Tibial artery (tissue), 4 donors: Measurements from ENCODE around the gene VAMP5.
"Not testable (repeated sequence)": the region's sequence is repeated elsewhere in the genome, so short reads cannot be mapped to it uniquely, and the experiment has no call there.

Experiments
- DNase-seq, 2 donors: peaks; one replicate each; pipeline ENCODE4 v3.0.0-alpha.2; 2019
- H3K27ac ChIP-seq, 2 donors: fragments of 200-600 bp; sonication (generic) in 1 of 2; 1 replicate in 1 of 2; 2 replicates in 1 of 2; pipeline ENCODE4 v1.5.1; 2018 to 2019; ENCODE audit warnings: mild to moderate bottlenecking in 1 of 2
- H3K27me3 ChIP-seq, 2 donors: fragments of 200-600 bp; sonication (generic) in 1 of 2; one replicate each; pipeline versions ENCODE4 v1.5.1 to v1.6.0; 2016 to 2019
- H3K36me3 ChIP-seq, 3 donors: fragments of 200-600 bp; sonication (generic) in 2 of 3; one replicate each; pipeline ENCODE4 v1.5.1; 2016 to 2019; ENCODE audit warnings: mild to moderate bottlenecking in 2 of 3
- H3K4me1 ChIP-seq, 4 donors: fragments of 200-600 bp; sonication (generic) in 2 of 4; 1 replicate in 3 of 4; 2 replicates in 1 of 4; pipeline ENCODE4 v1.5.1; 2016 to 2019
- H3K4me3 ChIP-seq, 2 donors: fragments of 200-600 bp; sonication (generic) in 1 of 2; 1 replicate in 1 of 2; 2 replicates in 1 of 2; pipeline ENCODE4 v1.5.1; 2018 to 2019; ENCODE audit warnings: mild to moderate bottlenecking in 2 of 2
- H3K9me3 ChIP-seq, 3 donors: fragments of 200-600 bp; sonication (generic) in 1 of 3; one replicate each; pipeline ENCODE4 v1.5.1; 2016 to 2019
- CTCF ChIP-seq, 2 experiments: fragments of 200-600 bp in 1 of 2; fragments of 450-650 bp in 1 of 2; IDR thresholded peaks; one replicate each; pipeline ENCODE4 v1.5.1; 2017 to 2019; ENCODE audit warnings: antibody characterized with exemption in 2 of 2, mild to moderate bottlenecking in 1 of 2, moderate library complexity in 1 of 2
- intact Hi-C: fragments of 100-400 bp; cut with DNase I; formaldehyde crosslinking; loops from one replicate; pipeline ENCODE4 v1.15.0; 2023; ENCODE audit warnings: low total_unique reads

VAMP5 gene

GRCh38 chr2:85554980-85555612 is 29.1 kb upstream of the VAMP5 start:
- no peak for TF ChIP-seq CTCF (IDR thresholded peaks at IDR 0.05)
- intact Hi-C loops = no loop called here
- Histone ChIP-seq H3K36me3 (peaks cover 36 to 82% (median 62%) of the 10 kb centered on the region in 3 donors), H3K4me1 (peaks cover 0 to 15% (median 6%) of the 10 kb centered on the region in 4 donors), H3K9me3 (no peaks in the 10 kb centered on the region), H3K27me3 (no peaks in the 10 kb centered on the region), H3K27ac (no peak overlapping the region), H3K4me3 (no peak overlapping the region)
- DNase-seq = no peak

GRCh38 chr2:85557130-85557529 is 27.1 kb upstream of the VAMP5 start:
- no peak for DNase-seq
- TF ChIP-seq CTCF (IDR thresholded peaks at IDR 0.05) = no peak
- H3K27me3 ChIP-seq = no peaks in the 10 kb centered on the region
- intact Hi-C loops = no loop called here
- no peaks in the 10 kb centered on the region for H3K9me3 ChIP-seq
- H3K4me1 ChIP-seq = peaks cover 0 to 23% (median 17%) of the 10 kb centered on the region in 4 donors
- no peak overlapping the region for H3K27ac ChIP-seq
- peaks cover 20 to 64% (median 44%) of the 10 kb centered on the region in 3 donors for H3K36me3 ChIP-seq
- no peak overlapping the region for H3K4me3 ChIP-seq

GRCh38 chr2:85558160-85558559 is 26.1 kb upstream of the VAMP5 start:
- Histone ChIP-seq H3K27ac (no peak overlapping the region), H3K4me3 (no peak overlapping the region), H3K27me3 (no peaks in the 10 kb centered on the region), H3K36me3 (peaks cover 10 to 53% (median 34%) of the 10 kb centered on the region in 3 donors), H3K4me1 (peaks cover 0 to 25% (median 17%) of the 10 kb centered on the region in 4 donors), H3K9me3 (no peaks in the 10 kb centered on the region)
- intact Hi-C loops = no loop called here
- TF ChIP-seq CTCF (IDR thresholded peaks at IDR 0.05) = no peak
- no peak for DNase-seq

GRCh38 chr2:85560403-85560726 is 23.9 kb upstream of the VAMP5 start:
- peak overlapping the region; percentile 89 to 92 for H3K4me3 ChIP-seq
- intact Hi-C loops = loop anchor here (10.0 kb wide), 1 partner anchor 236 kb away; the partner anchor contains the start of gene TGOLN2
- H3K4me1 ChIP-seq = peaks cover 0 to 25% (median 17%) of the 10 kb centered on the region in 4 donors
- H3K36me3 ChIP-seq = peaks cover 0 to 31% (median 12%) of the 10 kb centered on the region in 3 donors
- H3K9me3 ChIP-seq, H3K27me3 ChIP-seq, DNase-seq: not testable (repeated sequence)
- H3K27ac ChIP-seq = peak overlapping the region; percentile 89 to 90

- Histone ChIP-seq H3K9me3 (no peaks in the 10 kb centered on the region), H3K36me3 (peaks cover 0 to 26% (median 9%) of the 10 kb centered on the region in 3 donors), H3K4me3 (peak overlapping the region; percentile 89 to 92), H3K27ac (peak overlapping the region; percentile 89 to 90), H3K27me3 (no peaks in the 10 kb centered on the region), H3K4me1 (peaks cover 0 to 25% (median 17%) of the 10 kb centered on the region in 4 donors)
- no peak for TF ChIP-seq CTCF (IDR thresholded peaks at IDR 0.05)
- intact Hi-C loops = loop anchor here (10.0 kb wide), 1 partner anchor 236 kb away; the partner anchor contains the start of gene TGOLN2
- no peak for DNase-seq
Measured at GRCh38 chr2:85560812-85561279, 23.4 kb upstream of the VAMP5 start.
